HepG2 (cell line): ENCODE data around the gene TK2. TPM values are rescaled to one million over a fixed set of nuclear protein-coding genes. Genes with fewer than 3 reads are reported as not detected.
A peak's percentile ranks its signal among the peaks of the same experiment; 100 is the strongest.

Source experiments
- HCFC1 ChIP-seq: fragments of 150-350 bp; IDR thresholded peaks from 2 replicates; pipeline ENCODE4 v1.6.1; 2014; ENCODE audit warnings: low read depth, low read length
- KDM3A ChIP-seq: IDR thresholded peaks from 2 replicates; pipeline ENCODE4 v1.6.1; 2018; ENCODE audit warnings: low read depth, missing compliant biosample characterization
- MXD4 ChIP-seq: IDR thresholded peaks from 2 replicates; pipeline ENCODE4 v1.6.1; 2016; ENCODE audit warnings: mild to moderate bottlenecking, missing biosample characterization, missing genetic modification reagents
- TEAD2 ChIP-seq: sonication (generic); formaldehyde crosslinking; IDR thresholded peaks from 2 replicates; pipeline ENCODE4 v1.9.0; 2021; ENCODE audit warnings: missing genetic modification reagents
- ZNF552 ChIP-seq: sonication (generic); formaldehyde crosslinking; IDR thresholded peaks from 2 replicates; pipeline ENCODE4 v1.9.0; 2022; ENCODE audit warnings: missing genetic modification reagents, mild to moderate bottlenecking, borderline replicate concordance
- polyA plus RNA-seq, 8 experiments: library from polyadenylated mRNA; depleted of rRNA in 3 of 8; stranded (reverse) in 7 of 8; unstranded in 1 of 8; fragments of >200 nt; fragmentation: Illumina TruSeq in 4 of 8; extraction: Trizol in 4 of 8; gene quantifications; 2 replicates each; pipeline versions ENCODE4 v1.2.1 to v1.2.3, GENCODE V29; 2011 to 2016; ENCODE audit warnings: low read depth in 4 of 8, missing spikeins in 1 of 8, mixed read lengths in 1 of 8; ENCODE audit not compliant: insufficient read depth in 1 of 8
- total RNA-seq, 5 experiments: library from RNA; depleted of rRNA; stranded (reverse); fragments of >200 nt; fragmentation: Illumina TruSeq; extraction: Trizol; gene quantifications; 2 replicates each; pipeline ENCODE4 v1.2.3, GENCODE V29; 2016; ENCODE audit warnings: low read depth in 1 of 5
- TF ChIP-seq, protein P1 (sequence below): sonication (generic); formaldehyde crosslinking; IDR thresholded peaks from 2 replicates; pipeline ENCODE4 v1.5.1; 2020; ENCODE audit warnings: mild to moderate bottlenecking, missing genetic modification reagents, moderate library complexity
- TF ChIP-seq, protein P2 (sequence below), 2 experiments: sonication (generic) in 1 of 2; formaldehyde crosslinking in 1 of 2; IDR thresholded peaks; 2 replicates each; pipeline versions ENCODE4 v1.4.0 to v1.6.1; 2018 to 2020; ENCODE audit warnings: missing genetic modification reagents in 2 of 2, borderline replicate concordance in 1 of 2, low read depth in 1 of 2, mild to moderate bottlenecking in 1 of 2, missing biosample characterization in 1 of 2
- TF ChIP-seq, protein P3 (sequence below): sonication (generic); formaldehyde crosslinking; IDR thresholded peaks from 2 replicates; pipeline ENCODE4 v1.5.0; 2020; ENCODE audit warnings: mild to moderate bottlenecking, low read depth, missing genetic modification reagents, borderline replicate concordance
- TF ChIP-seq, protein P4 (sequence below): sonication (generic); formaldehyde crosslinking; IDR thresholded peaks from 2 replicates; pipeline ENCODE4 v1.5.0; 2020; ENCODE audit warnings: mild to moderate bottlenecking, missing genetic modification reagents, borderline replicate concordance
- TF ChIP-seq, protein P5 (sequence below): sonication (generic); formaldehyde crosslinking; conservative IDR thresholded peaks from 2 replicates; pipeline ENCODE4 v1.8.0; 2022; ENCODE audit warnings: missing genetic modification reagents

The TK2 gene
- total and polyA plus RNA-seq, 2 of the 13 experiments (the other 11 are each of a cell fraction or from before 2014, with no cell fraction given), result 18.7 to 21.0 TPM

DNA sequence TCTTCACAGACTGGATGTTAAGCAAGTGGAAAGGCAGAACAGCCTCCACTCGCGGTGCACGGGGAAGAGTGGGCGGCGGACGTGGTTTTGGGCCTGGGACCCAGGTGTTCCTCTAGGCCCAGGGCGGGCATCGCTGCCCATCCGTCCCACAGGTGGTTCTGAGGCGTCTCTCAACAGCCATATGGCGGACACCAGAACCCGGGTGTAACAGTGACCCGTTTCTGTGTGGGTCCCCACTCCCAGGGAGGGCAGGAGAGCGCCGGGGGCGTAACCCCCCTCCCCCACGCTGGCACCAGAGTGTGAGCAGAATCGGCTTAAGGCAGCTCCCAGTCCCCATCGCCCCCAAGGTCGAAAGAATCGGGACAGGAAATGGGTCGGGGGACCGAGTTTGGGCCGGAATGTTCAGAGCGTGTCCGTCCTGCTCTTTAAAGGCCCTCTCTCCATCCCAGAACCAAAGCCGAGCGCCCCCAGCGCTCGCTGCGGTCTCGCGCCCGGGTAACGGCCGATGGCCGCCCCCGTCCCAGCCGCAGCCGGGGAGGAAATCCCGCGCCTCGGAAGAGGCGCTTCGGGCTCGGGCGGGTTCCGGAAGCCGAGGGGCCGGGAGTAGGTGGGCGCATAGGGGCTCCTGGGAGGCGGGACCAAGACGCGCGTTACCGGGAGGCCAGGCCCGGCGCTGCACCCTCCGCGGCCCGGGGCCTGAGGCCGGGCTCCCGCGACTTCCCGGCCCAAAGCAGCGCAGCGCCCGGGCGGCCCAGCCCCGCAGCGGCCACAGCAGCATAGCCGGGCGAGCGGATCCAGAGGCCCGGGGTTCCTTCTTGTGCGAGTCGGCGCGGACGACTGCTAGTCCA, at the start of gene TK2 (continued):
- TF ChIP-seq, protein P1, sequence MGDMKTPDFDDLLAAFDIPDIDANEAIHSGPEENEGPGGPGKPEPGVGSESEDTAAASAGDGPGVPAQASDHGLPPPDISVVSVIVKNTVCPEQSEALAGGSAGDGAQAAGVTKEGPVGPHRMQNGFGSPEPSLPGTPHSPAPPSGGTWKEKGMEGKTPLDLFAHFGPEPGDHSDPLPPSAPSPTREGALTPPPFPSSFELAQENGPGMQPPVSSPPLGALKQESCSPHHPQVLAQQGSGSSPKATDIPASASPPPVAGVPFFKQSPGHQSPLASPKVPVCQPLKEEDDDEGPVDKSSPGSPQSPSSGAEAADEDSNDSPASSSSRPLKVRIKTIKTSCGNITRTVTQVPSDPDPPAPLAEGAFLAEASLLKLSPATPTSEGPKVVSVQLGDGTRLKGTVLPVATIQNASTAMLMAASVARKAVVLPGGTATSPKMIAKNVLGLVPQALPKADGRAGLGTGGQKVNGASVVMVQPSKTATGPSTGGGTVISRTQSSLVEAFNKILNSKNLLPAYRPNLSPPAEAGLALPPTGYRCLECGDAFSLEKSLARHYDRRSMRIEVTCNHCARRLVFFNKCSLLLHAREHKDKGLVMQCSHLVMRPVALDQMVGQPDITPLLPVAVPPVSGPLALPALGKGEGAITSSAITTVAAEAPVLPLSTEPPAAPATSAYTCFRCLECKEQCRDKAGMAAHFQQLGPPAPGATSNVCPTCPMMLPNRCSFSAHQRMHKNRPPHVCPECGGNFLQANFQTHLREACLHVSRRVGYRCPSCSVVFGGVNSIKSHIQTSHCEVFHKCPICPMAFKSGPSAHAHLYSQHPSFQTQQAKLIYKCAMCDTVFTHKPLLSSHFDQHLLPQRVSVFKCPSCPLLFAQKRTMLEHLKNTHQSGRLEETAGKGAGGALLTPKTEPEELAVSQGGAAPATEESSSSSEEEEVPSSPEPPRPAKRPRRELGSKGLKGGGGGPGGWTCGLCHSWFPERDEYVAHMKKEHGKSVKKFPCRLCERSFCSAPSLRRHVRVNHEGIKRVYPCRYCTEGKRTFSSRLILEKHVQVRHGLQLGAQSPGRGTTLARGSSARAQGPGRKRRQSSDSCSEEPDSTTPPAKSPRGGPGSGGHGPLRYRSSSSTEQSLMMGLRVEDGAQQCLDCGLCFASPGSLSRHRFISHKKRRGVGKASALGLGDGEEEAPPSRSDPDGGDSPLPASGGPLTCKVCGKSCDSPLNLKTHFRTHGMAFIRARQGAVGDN (CRISPR knock-in tag), result peak; percentile 96
- TF ChIP-seq ZNF552 (CRISPR knock-in tag) (peak; percentile 86), HCFC1 (no peak), KDM3A (CRISPR knock-in tag) (peak; percentile 53; the same call in 1 of the 2 replicates), MXD4 (CRISPR knock-in tag) (peak; percentile 63; the same call in 1 of the 2 replicates), TEAD2 (CRISPR knock-in tag) (no peak)
- TF ChIP-seq, protein P2, sequence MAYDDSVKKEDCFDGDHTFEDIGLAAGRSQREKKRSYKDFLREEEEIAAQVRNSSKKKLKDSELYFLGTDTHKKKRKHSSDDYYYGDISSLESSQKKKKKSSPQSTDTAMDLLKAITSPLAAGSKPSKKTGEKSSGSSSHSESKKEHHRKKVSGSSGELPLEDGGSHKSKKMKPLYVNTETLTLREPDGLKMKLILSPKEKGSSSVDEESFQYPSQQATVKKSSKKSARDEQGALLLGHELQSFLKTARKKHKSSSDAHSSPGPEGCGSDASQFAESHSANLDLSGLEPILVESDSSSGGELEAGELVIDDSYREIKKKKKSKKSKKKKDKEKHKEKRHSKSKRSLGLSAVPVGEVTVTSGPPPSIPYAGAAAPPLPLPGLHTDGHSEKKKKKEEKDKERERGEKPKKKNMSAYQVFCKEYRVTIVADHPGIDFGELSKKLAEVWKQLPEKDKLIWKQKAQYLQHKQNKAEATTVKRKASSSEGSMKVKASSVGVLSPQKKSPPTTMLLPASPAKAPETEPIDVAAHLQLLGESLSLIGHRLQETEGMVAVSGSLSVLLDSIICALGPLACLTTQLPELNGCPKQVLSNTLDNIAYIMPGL (CRISPR knock-in tag; IDR thresholded peaks at IDR 0.05; ENCODE audit: borderline replicate concordance in 1 of 2, low read depth in 1 of 2), result peak; percentile 87 to 95
- TF ChIP-seq, protein P3, sequence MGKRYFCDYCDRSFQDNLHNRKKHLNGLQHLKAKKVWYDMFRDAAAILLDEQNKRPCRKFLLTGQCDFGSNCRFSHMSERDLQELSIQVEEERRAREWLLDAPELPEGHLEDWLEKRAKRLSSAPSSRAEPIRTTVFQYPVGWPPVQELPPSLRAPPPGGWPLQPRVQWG (CRISPR knock-in tag), result no peak
- TF ChIP-seq, protein P4, sequence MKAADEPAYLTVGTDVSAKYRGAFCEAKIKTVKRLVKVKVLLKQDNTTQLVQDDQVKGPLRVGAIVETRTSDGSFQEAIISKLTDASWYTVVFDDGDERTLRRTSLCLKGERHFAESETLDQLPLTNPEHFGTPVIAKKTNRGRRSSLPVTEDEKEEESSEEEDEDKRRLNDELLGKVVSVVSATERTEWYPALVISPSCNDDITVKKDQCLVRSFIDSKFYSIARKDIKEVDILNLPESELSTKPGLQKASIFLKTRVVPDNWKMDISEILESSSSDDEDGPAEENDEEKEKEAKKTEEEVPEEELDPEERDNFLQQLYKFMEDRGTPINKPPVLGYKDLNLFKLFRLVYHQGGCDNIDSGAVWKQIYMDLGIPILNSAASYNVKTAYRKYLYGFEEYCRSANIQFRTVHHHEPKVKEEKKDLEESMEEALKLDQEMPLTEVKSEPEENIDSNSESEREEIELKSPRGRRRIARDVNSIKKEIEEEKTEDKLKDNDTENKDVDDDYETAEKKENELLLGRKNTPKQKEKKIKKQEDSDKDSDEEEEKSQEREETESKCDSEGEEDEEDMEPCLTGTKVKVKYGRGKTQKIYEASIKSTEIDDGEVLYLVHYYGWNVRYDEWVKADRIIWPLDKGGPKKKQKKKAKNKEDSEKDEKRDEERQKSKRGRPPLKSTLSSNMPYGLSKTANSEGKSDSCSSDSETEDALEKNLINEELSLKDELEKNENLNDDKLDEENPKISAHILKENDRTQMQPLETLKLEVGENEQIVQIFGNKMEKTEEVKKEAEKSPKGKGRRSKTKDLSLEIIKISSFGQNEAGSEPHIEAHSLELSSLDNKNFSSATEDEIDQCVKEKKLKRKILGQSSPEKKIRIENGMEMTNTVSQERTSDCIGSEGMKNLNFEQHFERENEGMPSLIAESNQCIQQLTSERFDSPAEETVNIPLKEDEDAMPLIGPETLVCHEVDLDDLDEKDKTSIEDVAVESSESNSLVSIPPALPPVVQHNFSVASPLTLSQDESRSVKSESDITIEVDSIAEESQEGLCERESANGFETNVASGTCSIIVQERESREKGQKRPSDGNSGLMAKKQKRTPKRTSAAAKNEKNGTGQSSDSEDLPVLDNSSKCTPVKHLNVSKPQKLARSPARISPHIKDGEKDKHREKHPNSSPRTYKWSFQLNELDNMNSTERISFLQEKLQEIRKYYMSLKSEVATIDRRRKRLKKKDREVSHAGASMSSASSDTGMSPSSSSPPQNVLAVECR, result peak; percentile 91; the same call in 1 of the 2 replicates
- TF ChIP-seq, protein P5, sequence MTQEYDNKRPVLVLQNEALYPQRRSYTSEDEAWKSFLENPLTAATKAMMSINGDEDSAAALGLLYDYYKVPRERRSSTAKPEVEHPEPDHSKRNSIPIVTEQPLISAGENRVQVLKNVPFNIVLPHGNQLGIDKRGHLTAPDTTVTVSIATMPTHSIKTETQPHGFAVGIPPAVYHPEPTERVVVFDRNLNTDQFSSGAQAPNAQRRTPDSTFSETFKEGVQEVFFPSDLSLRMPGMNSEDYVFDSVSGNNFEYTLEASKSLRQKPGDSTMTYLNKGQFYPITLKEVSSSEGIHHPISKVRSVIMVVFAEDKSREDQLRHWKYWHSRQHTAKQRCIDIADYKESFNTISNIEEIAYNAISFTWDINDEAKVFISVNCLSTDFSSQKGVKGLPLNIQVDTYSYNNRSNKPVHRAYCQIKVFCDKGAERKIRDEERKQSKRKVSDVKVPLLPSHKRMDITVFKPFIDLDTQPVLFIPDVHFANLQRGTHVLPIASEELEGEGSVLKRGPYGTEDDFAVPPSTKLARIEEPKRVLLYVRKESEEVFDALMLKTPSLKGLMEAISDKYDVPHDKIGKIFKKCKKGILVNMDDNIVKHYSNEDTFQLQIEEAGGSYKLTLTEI (CRISPR knock-in tag), result no peak
